HG02943 (cell line): Measurements from ENCODE around the gene PLTP.
"Not testable (repeated sequence)": the region's sequence is repeated elsewhere in the genome, so short reads cannot be mapped to it uniquely, and the experiment has no call there.

ENCODE experiments used
- ATAC-seq: cut with Tn5 transposase; IDR thresholded peaks from one replicate; pipeline ENCODE4 v1.9.1; 2021; ENCODE audit warnings: mild to moderate bottlenecking, low read depth, moderate library complexity; ENCODE audit not compliant: unreplicated experiment

The PLTP gene

GRCh38 chr20:45880988-45881788 lies 30.8 kb downstream of the PLTP start, which contains the start of gene ZSWIM1:
TSS of gene ZSWIM1 (plus strand) at chr20:45881227. CDS start at chr20:45882593, 1,366 bp downstream.
- ATAC-seq = peak; percentile 98

- ATAC-seq = no peak
These were observed 33.7 kb downstream of the PLTP start for GRCh38 chr20:45878076-45878761.

GRCh38 chr20:45874576-45874975 lies 37.4 kb downstream of the PLTP start:
- ATAC-seq = no peak

GRCh38 chr20:45874104-45874481 lies 37.9 kb downstream of the PLTP start:
- not testable (repeated sequence) for ATAC-seq

GRCh38 chr20:45873409-45874103 lies 38.4 kb downstream of the PLTP start:
- ATAC-seq = no peak

- no peak for ATAC-seq
These were observed 39.3 kb downstream of the PLTP start for GRCh38 chr20:45872626-45873025.

GRCh38 chr20:45867819-45868176 lies 44.2 kb downstream of the PLTP start:
- ATAC-seq = no peak

- ATAC-seq = no peak
These were observed 44.7 kb downstream of the PLTP start for GRCh38 chr20:45867136-45867818.

- ATAC-seq = no peak
These were observed 45.5 kb downstream of the PLTP start for GRCh38 chr20:45866454-45866853.

GRCh38 chr20:45863543-45864470 lies 48.1 kb downstream of the PLTP start:
- ATAC-seq = no peak

GRCh38 chr20:45861221-45862075 lies 50.5 kb downstream of the PLTP start:
- ATAC-seq = no peak

GRCh38 chr20:45860560-45861220 lies 51.3 kb downstream of the PLTP start:
- ATAC-seq = no peak

- no peak for ATAC-seq
These were observed 52.0 kb downstream of the PLTP start for GRCh38 chr20:45859916-45860315.

GRCh38 chr20:45857882-45858216 lies 54.1 kb downstream of the PLTP start:
- no peak for ATAC-seq

- ATAC-seq = peak; percentile 97
These were observed 54.7 kb downstream of the PLTP start, which contains the start of the genes ACOT8 and ZSWIM3 for GRCh38 chr20:45857114-45857881. TSS of gene ACOT8 (minus strand) at chr20:45857392. CDS start at chr20:45857315, 77 bp downstream. TSS of gene ZSWIM3 (plus strand) at chr20:45857614. CDS start at chr20:45857826, 212 bp downstream.

- ATAC-seq = no peak
These were observed 58.5 kb downstream of the PLTP start for GRCh38 chr20:45853484-45853883.

- ATAC-seq = no peak
These were observed 59.6 kb downstream of the PLTP start for GRCh38 chr20:45852326-45852725.
